ENCODE data around the gene CER1. TPM values are rescaled to one million over a fixed set of nuclear protein-coding genes. Genes with fewer than 3 reads are reported as not detected.

Gene CER1
- total and polyA plus RNA-seq, 2 donors (not counting 1 experiment from before 2014, with no cell fraction given): not detected

DNA sequence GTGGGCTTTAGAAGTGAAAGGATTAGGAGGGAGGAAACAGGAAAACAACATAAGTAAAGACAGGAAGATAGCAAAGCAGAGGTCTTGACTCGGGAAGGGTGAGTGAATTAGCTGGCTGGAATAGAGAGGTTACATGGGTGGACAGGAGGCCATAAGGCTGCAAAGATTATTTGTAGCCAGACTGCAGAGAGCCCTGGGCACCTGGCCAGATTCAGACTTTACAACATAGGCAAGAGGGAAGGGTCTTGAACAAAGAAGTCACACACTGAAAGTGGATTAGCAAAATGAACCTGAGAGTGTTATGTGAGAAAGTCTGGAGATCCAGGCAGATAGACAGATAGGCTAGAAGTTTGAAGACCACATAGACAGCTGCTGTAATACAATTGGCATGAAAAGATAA lies 29.7 kb upstream of the CER1 start:
- H2AFZ ChIP-seq (ENCODE audit: low read length): no peak overlapping the region
- no peak overlapping the region for H3K27ac ChIP-seq (ENCODE audit: insufficient read depth, low read length)
- no peaks in the 10 kb centered on the region for H4K20me1 ChIP-seq (ENCODE audit: control insufficient read depth, extremely low read depth, insufficient read depth, low read length)
- no peak overlapping the region for H3K4me3 ChIP-seq (replicated peaks in 1 of 4; ENCODE audit: control extremely low read depth in 1 of 4, insufficient read depth in 1 of 4, low read depth in 3 of 4, low read length in 4 of 4)
- no peaks in the 10 kb centered on the region for H3K27me3 ChIP-seq (ENCODE audit: control insufficient read depth, insufficient read depth, low read length)
- no peaks in the 10 kb centered on the region for H3K79me2 ChIP-seq (ENCODE audit: control insufficient read depth, insufficient read depth, low read length)
- no peak overlapping the region for H3K4me2 ChIP-seq (ENCODE audit: extremely low read depth, insufficient read depth, low read length)
- TF ChIP-seq EZH2 (IDR thresholded peaks at IDR 0.05; ENCODE audit: low read length, missing control alignments) (no peak), CTCF (conservative IDR thresholded peaks at IDR 0.05 in 1 of 2, IDR thresholded peaks at IDR 0.05 in 1 of 2; ENCODE audit: low read depth in 1 of 2, low read length in 2 of 2) (no peak)
- no peaks in the 10 kb centered on the region for H3K4me1 ChIP-seq (ENCODE audit: control insufficient read depth, extremely low read depth, insufficient read depth, low read length)
- DNase-seq (ENCODE audit: low read depth in 2 of 2): no peak
- no peak overlapping the region for H3K9ac ChIP-seq (ENCODE audit: insufficient read depth, low read length)
- H3K9me3 ChIP-seq (ENCODE audit: control insufficient read depth, insufficient read depth, low read depth, low read length): no peaks in the 10 kb centered on the region
- no peaks in the 10 kb centered on the region for H3K36me3 ChIP-seq (ENCODE audit: control insufficient read depth, insufficient read depth, low read length)

DNA sequence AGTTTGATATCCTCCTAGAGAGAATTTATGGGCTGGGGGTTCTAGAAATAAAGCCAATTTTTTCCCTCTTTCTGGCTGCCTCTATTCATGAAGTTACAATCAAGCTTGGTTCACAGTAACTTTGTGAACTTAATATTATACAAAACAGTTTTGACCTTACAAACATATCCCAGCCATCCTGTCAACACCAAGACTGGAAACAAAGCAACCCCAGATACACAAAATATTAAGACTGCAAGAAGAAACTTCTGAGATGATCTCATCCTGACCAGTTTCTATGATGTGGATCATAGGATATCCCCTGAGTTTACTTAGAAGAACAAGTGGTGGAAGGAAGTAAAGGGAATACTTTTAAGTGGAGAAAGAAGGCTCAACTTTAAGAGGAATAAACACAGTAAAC lies 28.3 kb upstream of the CER1 start:
- no peak overlapping the region for H2AFZ ChIP-seq (ENCODE audit: low read length)
- H3K27ac ChIP-seq (ENCODE audit: insufficient read depth, low read length): no peak overlapping the region
- H3K9me3 ChIP-seq (ENCODE audit: control insufficient read depth, insufficient read depth, low read depth, low read length): no peaks in the 10 kb centered on the region
- H3K9ac ChIP-seq (ENCODE audit: insufficient read depth, low read length): no peak overlapping the region
- no peaks in the 10 kb centered on the region for H4K20me1 ChIP-seq (ENCODE audit: control insufficient read depth, extremely low read depth, insufficient read depth, low read length)
- no peaks in the 10 kb centered on the region for H3K4me1 ChIP-seq (ENCODE audit: control insufficient read depth, extremely low read depth, insufficient read depth, low read length)
- H3K4me2 ChIP-seq (ENCODE audit: extremely low read depth, insufficient read depth, low read length): no peak overlapping the region
- H3K79me2 ChIP-seq (ENCODE audit: control insufficient read depth, insufficient read depth, low read length): no peaks in the 10 kb centered on the region
- no peaks in the 10 kb centered on the region for H3K27me3 ChIP-seq (ENCODE audit: control insufficient read depth, insufficient read depth, low read length)
- no peak overlapping the region for H3K4me3 ChIP-seq (replicated peaks in 1 of 4; ENCODE audit: control extremely low read depth in 1 of 4, insufficient read depth in 1 of 4, low read depth in 3 of 4, low read length in 4 of 4)
- no peak for DNase-seq (ENCODE audit: low read depth in 2 of 2)
- H3K36me3 ChIP-seq (ENCODE audit: control insufficient read depth, insufficient read depth, low read length): no peaks in the 10 kb centered on the region
- TF ChIP-seq EZH2 (IDR thresholded peaks at IDR 0.05; ENCODE audit: low read length, missing control alignments) (no peak), CTCF (conservative IDR thresholded peaks at IDR 0.05 in 1 of 2, IDR thresholded peaks at IDR 0.05 in 1 of 2; ENCODE audit: low read depth in 1 of 2, low read length in 2 of 2) (no peak)

GRCh38 chr9:14749741-14750211 lies 27.2 kb upstream of the CER1 start:
- Histone ChIP-seq H3K27ac (ENCODE audit: insufficient read depth, low read length) (no peak overlapping the region), H4K20me1 (ENCODE audit: control insufficient read depth, extremely low read depth, insufficient read depth, low read length) (no peaks in the 10 kb centered on the region), H3K27me3 (ENCODE audit: control insufficient read depth, insufficient read depth, low read length) (no peaks in the 10 kb centered on the region), H3K79me2 (ENCODE audit: control insufficient read depth, insufficient read depth, low read length) (no peaks in the 10 kb centered on the region), H3K9ac (ENCODE audit: insufficient read depth, low read length) (no peak overlapping the region), H3K9me3 (ENCODE audit: control insufficient read depth, insufficient read depth, low read depth, low read length) (no peaks in the 10 kb centered on the region), H3K4me3 (replicated peaks in 1 of 4; ENCODE audit: control extremely low read depth in 1 of 4, insufficient read depth in 1 of 4, low read depth in 3 of 4, low read length in 4 of 4) (no peak overlapping the region), H2AFZ (ENCODE audit: low read length) (no peak overlapping the region), H3K4me2 (ENCODE audit: extremely low read depth, insufficient read depth, low read length) (no peak overlapping the region), H3K4me1 (ENCODE audit: control insufficient read depth, extremely low read depth, insufficient read depth, low read length) (no peaks in the 10 kb centered on the region), H3K36me3 (ENCODE audit: control insufficient read depth, insufficient read depth, low read length) (no peaks in the 10 kb centered on the region)
- TF ChIP-seq CTCF (conservative IDR thresholded peaks at IDR 0.05 in 1 of 2, IDR thresholded peaks at IDR 0.05 in 1 of 2; ENCODE audit: low read depth in 1 of 2, low read length in 2 of 2) (no peak), EZH2 (IDR thresholded peaks at IDR 0.05; ENCODE audit: low read length, missing control alignments) (no peak)
- no peak for DNase-seq (ENCODE audit: low read depth in 2 of 2)
